SK-N-SH (cell line): ENCODE data around the gene RFX2. TPM values are rescaled to one million over a fixed set of nuclear protein-coding genes. Genes with fewer than 3 reads are reported as not detected.

Source experiments
- CTCF ChIA-PET: fragments of 300-600, 350-600 bp; formaldehyde crosslinking; extraction: SDS; loops from one replicate; lab custom pipeline; 2021; lab: Yijun Ruan, JAX
- POLR2A ChIA-PET: fragments of 350-600 bp; sonication (Branson Sonifier 250); formaldehyde crosslinking; extraction: SDS; loops from one replicate; lab custom pipeline; 2020; ENCODE audit warnings: antibody characterized with exemption, inconsistent platforms; lab: Yijun Ruan, JAX
- DNase-seq: peaks from one replicate; pipeline ENCODE4 v3.0.0; 2012
- H2AFZ ChIP-seq: fragments of 200-600 bp; sonication (generic); 2 replicates; pipeline ENCODE4 v1.8.1; 2016; ENCODE audit warnings: antibody characterized with exemption, mild to moderate bottlenecking, low read depth
- H3F3A ChIP-seq: fragments of 200-600 bp; sonication (generic); replicated peaks from 2 replicates; pipeline ENCODE3; 2016; ENCODE audit warnings: antibody characterized with exemption, mild to moderate bottlenecking; ENCODE audit not compliant: insufficient read depth
- H3K27ac ChIP-seq, 2 experiments: fragments of 200-500 bp in 1 of 2; fragments of 200-600 bp in 1 of 2; sonication (Bioruptor generic) in 1 of 2; sonication (generic), shearing (Covaris generic) in 1 of 2; 2 replicates each; pipeline versions ENCODE4 v1.5.1 to v1.6.1; 2014 to 2016; ENCODE audit warnings: low read depth in 2 of 2, inconsistent platforms in 1 of 2, low read length in 1 of 2, mild to moderate bottlenecking in 1 of 2, mixed read lengths in 1 of 2
- H3K27me3 ChIP-seq: fragments of 200-600 bp; sonication (generic), shearing (Covaris generic); 2 replicates; pipeline ENCODE4 v1.6.1; 2016; ENCODE audit warnings: mixed run types; ENCODE audit not compliant: insufficient read depth
- H3K36me3 ChIP-seq, 2 experiments: fragments of 200-500 bp in 1 of 2; fragments of 200-600 bp in 1 of 2; sonication (Bioruptor generic) in 1 of 2; sonication (generic) in 1 of 2; replicated peaks in 1 of 2; 2 replicates each; pipeline versions ENCODE3 to v1.5.1; 2014 to 2016; ENCODE audit warnings: low read length in 1 of 2, mild to moderate bottlenecking in 1 of 2; ENCODE audit not compliant: insufficient read depth in 2 of 2, control insufficient read depth in 1 of 2
- H3K4me1 ChIP-seq, 2 experiments: fragments of 200-500 bp in 1 of 2; fragments of 200-600 bp in 1 of 2; sonication (Bioruptor generic) in 1 of 2; sonication (generic), shearing (Covaris generic) in 1 of 2; 2 replicates each; pipeline versions ENCODE4 v1.5.1 to v1.6.1; 2014 to 2016; ENCODE audit warnings: low read depth in 1 of 2, low read length in 1 of 2, mixed run types in 1 of 2; ENCODE audit not compliant: insufficient read depth in 2 of 2, control insufficient read depth in 1 of 2
- H3K4me2 ChIP-seq: fragments of 200-600 bp; sonication (generic), shearing (Covaris generic); 2 replicates; pipeline ENCODE4 v1.6.1; 2017; ENCODE audit warnings: mixed run types
- H3K4me3 ChIP-seq, 2 experiments: fragments of 200-500 bp in 1 of 2; fragments of 200-600 bp in 1 of 2; sonication (Bioruptor generic) in 1 of 2; sonication (generic), shearing (Covaris generic) in 1 of 2; 2 replicates each; pipeline versions ENCODE4 v1.5.1 to v1.8.1; 2014 to 2016; ENCODE audit warnings: low read depth in 2 of 2, inconsistent platforms in 1 of 2, low read length in 1 of 2, mild to moderate bottlenecking in 1 of 2, mixed read lengths in 1 of 2, moderate library complexity in 1 of 2
- H3K79me2 ChIP-seq: fragments of 200-600 bp; sonication (generic); 2 replicates; pipeline ENCODE4 v1.8.1; 2017; ENCODE audit warnings: mild to moderate bottlenecking; ENCODE audit not compliant: insufficient read depth
- H3K9ac ChIP-seq: fragments of 200-600 bp; sonication (generic); 2 replicates; pipeline ENCODE4 v1.6.1; 2017; ENCODE audit warnings: mixed run types
- H3K9me2 ChIP-seq: fragments of 200-600 bp; sonication (generic); 2 replicates; pipeline ENCODE4 v1.6.1; 2017; ENCODE audit warnings: mixed run types
- H3K9me3 ChIP-seq: fragments of 200-600 bp; sonication (generic); 2 replicates; pipeline ENCODE4 v1.6.1; 2017; ENCODE audit warnings: mixed run types, mild to moderate bottlenecking, moderate library complexity
- H4K20me1 ChIP-seq: fragments of 200-600 bp; sonication (generic); 2 replicates; pipeline ENCODE4 v1.6.1; 2017; ENCODE audit warnings: mild to moderate bottlenecking, mixed run types; ENCODE audit not compliant: insufficient read depth
- CHD2 ChIP-seq: fragments of 150-350 bp; IDR thresholded peaks from 2 replicates; pipeline ENCODE4 v1.6.1; 2018; ENCODE audit warnings: low read length; ENCODE audit not compliant: partially characterized antibody
- EZH2phosphoT487 ChIP-seq: fragments of 200-600 bp; sonication (generic); IDR thresholded peaks from 2 replicates; pipeline ENCODE4 v1.6.1; 2017; ENCODE audit warnings: low read depth, mixed run types, mild to moderate bottlenecking, antibody characterized with exemption, moderate library complexity, borderline replicate concordance
- FOXJ3 ChIP-seq: sonication (generic); formaldehyde crosslinking; IDR thresholded peaks from 2 replicates; pipeline ENCODE4 v1.5.1; 2020; ENCODE audit warnings: mild to moderate bottlenecking, missing genetic modification reagents
- FOXM1 ChIP-seq: IDR thresholded peaks from 2 replicates; pipeline ENCODE4 v1.4.0; 2012; ENCODE audit warnings: low read depth, mild to moderate bottlenecking
- RXRA ChIP-seq: IDR thresholded peaks from 2 replicates; pipeline ENCODE4 v1.4.0; 2012; ENCODE audit warnings: low read depth, mild to moderate bottlenecking, borderline replicate concordance
- SIN3A ChIP-seq: IDR thresholded peaks from 2 replicates; pipeline ENCODE4 v1.6.1; 2012; ENCODE audit warnings: low read depth, mild to moderate bottlenecking, low read length, moderate library complexity, borderline replicate concordance
- SMC3 ChIP-seq: IDR thresholded peaks from 2 replicates; pipeline ENCODE4 v1.6.1; 2012; ENCODE audit warnings: low read depth, low read length, improper control_type of control experiment
- TAF1 ChIP-seq: IDR thresholded peaks from 2 replicates; pipeline ENCODE4 v1.6.1; 2012; ENCODE audit warnings: low read depth, mild to moderate bottlenecking, low read length, moderate library complexity, borderline replicate concordance
- TCF12 ChIP-seq: IDR thresholded peaks from 2 replicates; pipeline ENCODE4 v1.4.0; 2012
- YY1 ChIP-seq: IDR thresholded peaks from 2 replicates; pipeline ENCODE4 v1.4.0; 2012; ENCODE audit warnings: low read depth, mild to moderate bottlenecking
- WGBS: methylation state at CpG from one replicate; pipeline ENCODE4 v1.1.6; 2017; ENCODE audit warnings: low lambda C conversion rate; 5-methylcytosine and 5-hydroxymethylcytosine counted together
- polyA plus RNA-seq, 3 experiments: library from polyadenylated mRNA; depleted of rRNA; stranded (reverse); fragments of >200 nt; gene quantifications; 2 replicates each; pipeline ENCODE4 v1.2.3, GENCODE V29; 2012
- TF ChIP-seq, protein P1 (sequence below): IDR thresholded peaks from 2 replicates; pipeline ENCODE4 v1.4.0; 2012; ENCODE audit warnings: low read depth, borderline replicate concordance
- TF ChIP-seq, protein P2 (sequence below): fragments of 150-350 bp; IDR thresholded peaks from 2 replicates; pipeline ENCODE4 v1.6.1; 2017; ENCODE audit warnings: antibody characterized with exemption, low read length, low read depth, borderline replicate concordance
- TF ChIP-seq, protein P3 (sequence below): fragments of 200-600 bp; sonication (generic); IDR thresholded peaks from 2 replicates; pipeline ENCODE4 v1.6.1; 2017; ENCODE audit warnings: antibody characterized with exemption, mild to moderate bottlenecking, moderate library complexity

RFX2 gene
- polyA plus RNA-seq, 1 of the 3 experiments (the other 2 are of a cell fraction): 12.6 TPM

DNA sequence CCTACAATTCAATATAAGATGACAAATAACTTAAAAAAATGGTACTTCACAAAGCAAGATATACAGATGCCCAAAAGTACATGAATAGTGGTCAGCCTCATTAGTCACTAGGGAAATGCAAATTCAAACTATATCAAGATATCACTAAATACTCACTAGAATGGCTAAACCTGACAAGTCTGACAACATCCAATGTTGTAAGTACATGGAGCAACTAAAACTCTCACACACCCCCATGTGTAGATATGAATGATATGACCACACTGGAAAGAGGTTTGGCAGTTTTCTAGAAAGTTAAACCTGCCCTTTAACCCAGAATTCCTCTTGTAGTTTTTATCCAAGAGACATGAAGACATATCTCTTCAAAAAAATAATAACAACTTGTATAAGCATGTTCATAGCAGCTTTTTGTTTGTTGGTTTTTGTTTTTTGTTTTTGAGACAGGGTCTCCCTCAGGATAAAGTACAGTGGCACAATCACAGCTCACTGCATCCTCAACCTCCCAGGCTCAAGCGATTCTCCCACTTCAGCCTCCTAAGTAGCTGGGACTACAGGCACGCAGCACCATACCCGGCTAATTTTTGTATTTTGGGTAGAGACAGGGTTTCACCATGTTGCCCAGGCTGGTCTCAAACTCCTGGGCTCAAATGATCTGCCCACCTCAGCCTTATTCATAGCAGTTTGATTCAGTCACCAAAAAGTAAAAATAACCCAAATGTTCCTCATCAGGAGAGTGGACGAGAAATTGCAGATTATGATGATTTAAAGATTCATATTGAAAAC lies 55.1 kb downstream of the RFX2 start:
- POLR2A ChIA-PET: no interaction called here
- TF ChIP-seq, protein P1, sequence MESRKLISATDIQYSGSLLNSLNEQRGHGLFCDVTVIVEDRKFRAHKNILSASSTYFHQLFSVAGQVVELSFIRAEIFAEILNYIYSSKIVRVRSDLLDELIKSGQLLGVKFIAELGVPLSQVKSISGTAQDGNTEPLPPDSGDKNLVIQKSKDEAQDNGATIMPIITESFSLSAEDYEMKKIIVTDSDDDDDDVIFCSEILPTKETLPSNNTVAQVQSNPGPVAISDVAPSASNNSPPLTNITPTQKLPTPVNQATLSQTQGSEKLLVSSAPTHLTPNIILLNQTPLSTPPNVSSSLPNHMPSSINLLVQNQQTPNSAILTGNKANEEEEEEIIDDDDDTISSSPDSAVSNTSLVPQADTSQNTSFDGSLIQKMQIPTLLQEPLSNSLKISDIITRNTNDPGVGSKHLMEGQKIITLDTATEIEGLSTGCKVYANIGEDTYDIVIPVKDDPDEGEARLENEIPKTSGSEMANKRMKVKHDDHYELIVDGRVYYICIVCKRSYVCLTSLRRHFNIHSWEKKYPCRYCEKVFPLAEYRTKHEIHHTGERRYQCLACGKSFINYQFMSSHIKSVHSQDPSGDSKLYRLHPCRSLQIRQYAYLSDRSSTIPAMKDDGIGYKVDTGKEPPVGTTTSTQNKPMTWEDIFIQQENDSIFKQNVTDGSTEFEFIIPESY: no peak
- TF ChIP-seq SMC3: no peak
- TF ChIP-seq YY1: no peak
- TF ChIP-seq TCF12: no peak
- no peak for TF ChIP-seq FOXJ3
- TF ChIP-seq RXRA: no peak
- no peak for TF ChIP-seq SIN3A
- TF ChIP-seq CHD2: no peak
- TF ChIP-seq, protein P2, sequence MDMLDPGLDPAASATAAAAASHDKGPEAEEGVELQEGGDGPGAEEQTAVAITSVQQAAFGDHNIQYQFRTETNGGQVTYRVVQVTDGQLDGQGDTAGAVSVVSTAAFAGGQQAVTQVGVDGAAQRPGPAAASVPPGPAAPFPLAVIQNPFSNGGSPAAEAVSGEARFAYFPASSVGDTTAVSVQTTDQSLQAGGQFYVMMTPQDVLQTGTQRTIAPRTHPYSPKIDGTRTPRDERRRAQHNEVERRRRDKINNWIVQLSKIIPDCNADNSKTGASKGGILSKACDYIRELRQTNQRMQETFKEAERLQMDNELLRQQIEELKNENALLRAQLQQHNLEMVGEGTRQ: no peak
- no peak for TF ChIP-seq TAF1
- TF ChIP-seq FOXM1: no peak
- TF ChIP-seq, protein P3, sequence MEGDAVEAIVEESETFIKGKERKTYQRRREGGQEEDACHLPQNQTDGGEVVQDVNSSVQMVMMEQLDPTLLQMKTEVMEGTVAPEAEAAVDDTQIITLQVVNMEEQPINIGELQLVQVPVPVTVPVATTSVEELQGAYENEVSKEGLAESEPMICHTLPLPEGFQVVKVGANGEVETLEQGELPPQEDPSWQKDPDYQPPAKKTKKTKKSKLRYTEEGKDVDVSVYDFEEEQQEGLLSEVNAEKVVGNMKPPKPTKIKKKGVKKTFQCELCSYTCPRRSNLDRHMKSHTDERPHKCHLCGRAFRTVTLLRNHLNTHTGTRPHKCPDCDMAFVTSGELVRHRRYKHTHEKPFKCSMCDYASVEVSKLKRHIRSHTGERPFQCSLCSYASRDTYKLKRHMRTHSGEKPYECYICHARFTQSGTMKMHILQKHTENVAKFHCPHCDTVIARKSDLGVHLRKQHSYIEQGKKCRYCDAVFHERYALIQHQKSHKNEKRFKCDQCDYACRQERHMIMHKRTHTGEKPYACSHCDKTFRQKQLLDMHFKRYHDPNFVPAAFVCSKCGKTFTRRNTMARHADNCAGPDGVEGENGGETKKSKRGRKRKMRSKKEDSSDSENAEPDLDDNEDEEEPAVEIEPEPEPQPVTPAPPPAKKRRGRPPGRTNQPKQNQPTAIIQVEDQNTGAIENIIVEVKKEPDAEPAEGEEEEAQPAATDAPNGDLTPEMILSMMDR: no peak
- no peak for TF ChIP-seq EZH2phosphoT487
- Histone ChIP-seq H3F3A (peaks cover 36% of the 10 kb centered on the region), H3K9me3 (no peaks in the 10 kb centered on the region), H3K27me3 (no peaks in the 10 kb centered on the region), H3K4me1 (peaks cover 18% of the 10 kb centered on the region in 2 experiments; a peak in 3 of 4 replicates), H3K79me2 (peaks cover 63% of the 10 kb centered on the region), H4K20me1 (no peaks in the 10 kb centered on the region), H3K4me3 (no peak overlapping the region), H3K36me3 (peaks cover 0 to 18% of the 10 kb centered on the region in 2 experiments), H3K27ac (peak overlapping the region in 1 of 2 experiments; percentile 97; a peak in 1 of 4 replicates), H2AFZ (no peak overlapping the region), H3K4me2 (no peak overlapping the region), H3K9ac (no peak overlapping the region), H3K9me2 (no peaks in the 10 kb centered on the region)
- DNase-seq: no peak
- CTCF ChIA-PET: interaction anchor here (3.2 kb wide), 1 partner anchor 70 kb away, joined by 10 read pairs; no protein-coding TSS in a partner anchor
- 90% methylated on average over 4 of the region's 4 CpGs for WGBS
